Measurements from ENCODE around the gene EPHA6.
"Not testable (repeated sequence)": the region's sequence is repeated elsewhere in the genome, so short reads cannot be mapped to it uniquely, and the experiment has no call there.

EPHA6 gene

DNA sequence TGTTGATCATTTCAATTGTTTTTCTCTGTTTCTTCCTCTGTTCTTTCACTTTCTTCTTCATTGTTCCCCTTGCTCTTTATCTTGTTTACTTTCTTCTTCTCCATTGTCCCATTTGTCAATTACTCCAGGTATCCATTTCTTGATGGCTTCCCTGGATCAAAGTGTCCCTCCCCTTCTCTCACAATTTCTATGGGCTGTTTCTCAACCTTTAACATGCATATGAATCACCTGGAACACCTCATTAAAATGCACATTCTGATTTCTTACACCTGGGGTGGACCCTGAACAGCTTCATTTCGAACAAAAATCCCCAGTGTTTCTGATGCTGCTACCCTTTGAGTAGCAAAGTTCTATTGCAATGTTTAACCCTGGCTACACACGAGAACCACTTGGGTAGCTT lies 454.8 kb downstream of the EPHA6 start:
- no peak overlapping the region for H3K4me3 ChIP-seq (ENCODE audit: insufficient read depth in 1 of 2, low read depth in 1 of 2, low read length in 2 of 2)
- WGBS = 43% methylated on average over 2 of the region's 2 CpGs
- H2AK5ac ChIP-seq (ENCODE audit: low read length, severe bottlenecking) = no peak overlapping the region

DNA sequence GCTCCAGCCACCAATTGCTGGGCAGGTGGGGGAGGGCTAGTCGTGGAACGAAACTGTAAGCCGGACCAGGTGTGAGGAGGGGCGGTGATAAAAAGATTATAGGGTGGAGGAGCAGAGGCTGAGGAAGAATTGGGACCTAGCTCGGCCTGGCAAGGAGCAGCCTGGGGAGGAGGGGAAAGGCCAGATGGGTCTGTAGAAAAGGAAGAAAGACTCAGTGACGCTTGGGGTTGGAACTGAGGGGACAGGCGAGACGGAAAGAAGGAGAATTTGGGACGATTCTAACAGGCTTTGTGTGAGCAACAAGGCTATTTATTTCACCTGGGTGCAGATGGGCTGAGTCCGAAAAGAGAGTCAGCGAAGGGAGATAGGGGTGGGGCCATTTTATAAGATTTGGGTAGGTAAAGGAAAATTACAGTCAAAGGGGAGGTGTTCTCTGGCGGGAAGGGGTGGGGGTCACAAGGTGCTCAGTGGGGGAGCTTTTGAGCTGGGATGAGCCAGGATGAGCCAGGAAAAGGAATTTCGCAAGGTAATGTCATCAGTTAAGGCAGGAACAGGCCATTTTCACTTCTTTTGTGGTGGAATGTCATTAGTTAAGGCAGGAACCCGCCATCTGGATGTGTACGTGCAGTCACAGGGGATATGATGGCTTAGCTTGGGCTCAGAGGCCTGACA lies 462.6 kb downstream of the EPHA6 start:
- not testable (repeated sequence) for H3K14ac ChIP-seq (ENCODE audit: low read length in 2 of 2); H3K79me1 ChIP-seq (replicated peaks; ENCODE audit: low read length, poor library complexity, severe bottlenecking); H2AK5ac ChIP-seq (ENCODE audit: low read length, severe bottlenecking); H3K27me3 ChIP-seq (ENCODE audit: control insufficient read depth in 1 of 2, insufficient read depth in 1 of 2, low read length in 2 of 2); DNase-seq; H3K4ac ChIP-seq (ENCODE audit: low read depth in 1 of 2, low read length in 2 of 2); H3K9me3 ChIP-seq (ENCODE audit: control insufficient read depth, low read length); H3K4me2 ChIP-seq (ENCODE audit: low read length, poor library complexity, severe bottlenecking); H3K36me3 ChIP-seq (ENCODE audit: control insufficient read depth in 1 of 2, insufficient read depth in 2 of 2, low read depth in 1 of 2, low read length in 2 of 2); H3K4me1 ChIP-seq (ENCODE audit: control insufficient read depth, insufficient read depth, low read depth, low read length); H2AFZ ChIP-seq (ENCODE audit: low read depth, low read length); H4K91ac ChIP-seq (ENCODE audit: low read length); H2BK12ac ChIP-seq (ENCODE audit: low read length in 2 of 2); H3K23ac ChIP-seq (ENCODE audit: low read length in 2 of 2); H3K9ac ChIP-seq (ENCODE audit: low read length); H2BK5ac ChIP-seq (ENCODE audit: low read depth, low read length, poor library complexity, severe bottlenecking); H3K18ac ChIP-seq (ENCODE audit: low read depth in 1 of 2, low read length in 2 of 2); H3K4me3 ChIP-seq (ENCODE audit: insufficient read depth in 1 of 2, low read depth in 1 of 2, low read length in 2 of 2); H3K27ac ChIP-seq (ENCODE audit: low read length, poor library complexity, severe bottlenecking); H2BK120ac ChIP-seq (ENCODE audit: low read depth, low read length); H4K8ac ChIP-seq (ENCODE audit: low read length); H2BK15ac ChIP-seq (ENCODE audit: low read depth, poor library complexity, severe bottlenecking)
- 42% methylated on average over 14 of the region's 15 CpGs for WGBS

More for the DNA sequence above, 454.8 kb downstream of the EPHA6 start:
- Histone ChIP-seq H2BK120ac (ENCODE audit: low read depth, low read length) (no peak overlapping the region), H3K18ac (ENCODE audit: low read depth in 1 of 2, low read length in 2 of 2) (no peak overlapping the region), H3K9me3 (ENCODE audit: control insufficient read depth, low read length) (no peaks in the 10 kb centered on the region), H4K91ac (ENCODE audit: low read length) (no peak overlapping the region), H3K9ac (ENCODE audit: low read length) (no peak overlapping the region), H2BK5ac (ENCODE audit: low read depth, low read length, poor library complexity, severe bottlenecking) (no peak overlapping the region), H2BK15ac (ENCODE audit: low read depth, poor library complexity, severe bottlenecking) (no peak overlapping the region), H3K27me3 (ENCODE audit: control insufficient read depth in 1 of 2, insufficient read depth in 1 of 2, low read length in 2 of 2) (no peaks in the 10 kb centered on the region), H3K4me2 (ENCODE audit: low read length, poor library complexity, severe bottlenecking) (no peak overlapping the region), H3K36me3 (ENCODE audit: control insufficient read depth in 1 of 2, insufficient read depth in 2 of 2, low read depth in 1 of 2, low read length in 2 of 2) (no peaks in the 10 kb centered on the region), H2AFZ (ENCODE audit: low read depth, low read length) (no peak overlapping the region), H3K27ac (ENCODE audit: low read length, poor library complexity, severe bottlenecking) (no peak overlapping the region), H3K23ac (ENCODE audit: low read length in 2 of 2) (no peak overlapping the region), H2BK12ac (ENCODE audit: low read length in 2 of 2) (no peak overlapping the region), H3K14ac (ENCODE audit: low read length in 2 of 2) (no peak overlapping the region), H3K4me1 (ENCODE audit: control insufficient read depth, insufficient read depth, low read depth, low read length) (peaks cover under 1% of the 10 kb centered on the region), H3K4ac (ENCODE audit: low read depth in 1 of 2, low read length in 2 of 2) (no peak overlapping the region), H3K79me1 (replicated peaks; ENCODE audit: low read length, poor library complexity, severe bottlenecking) (no peaks in the 10 kb centered on the region), H4K8ac (ENCODE audit: low read length) (no peak overlapping the region)
- no peak for DNase-seq

DNA sequence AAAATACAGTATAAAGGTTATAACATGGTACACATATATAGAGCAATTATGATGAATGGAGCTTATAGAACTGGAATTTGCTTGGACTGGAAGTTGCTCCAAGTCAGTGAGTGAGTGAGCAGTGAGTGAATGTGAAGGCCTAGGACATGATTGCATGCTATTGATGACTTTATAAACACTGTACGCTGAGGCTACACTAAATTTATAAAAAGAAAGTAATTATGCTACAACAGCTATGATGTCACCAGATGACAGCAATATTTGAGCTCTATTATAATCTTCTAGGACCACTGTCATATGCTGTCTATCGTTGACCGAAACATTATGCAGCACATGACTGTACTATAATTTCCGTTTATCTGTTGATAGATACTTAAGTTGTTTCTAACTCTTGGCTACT lies 463.3 kb downstream of the EPHA6 start:
- no peak overlapping the region for H2BK120ac ChIP-seq (ENCODE audit: low read depth, low read length)
- H3K9ac ChIP-seq (ENCODE audit: low read length) = no peak overlapping the region
- no peak overlapping the region for H3K4me2 ChIP-seq (ENCODE audit: low read length, poor library complexity, severe bottlenecking)
- no peaks in the 10 kb centered on the region for H3K4me1 ChIP-seq (ENCODE audit: control insufficient read depth, insufficient read depth, low read depth, low read length)
- H2BK15ac ChIP-seq (ENCODE audit: low read depth, poor library complexity, severe bottlenecking) = no peak overlapping the region
- H4K8ac ChIP-seq (ENCODE audit: low read length) = no peak overlapping the region
- no peak overlapping the region for H4K91ac ChIP-seq (ENCODE audit: low read length)
- no peak overlapping the region for H2AK5ac ChIP-seq (ENCODE audit: low read length, severe bottlenecking)
- no peak overlapping the region for H3K23ac ChIP-seq (ENCODE audit: low read length in 2 of 2)
- no peak overlapping the region for H2BK5ac ChIP-seq (ENCODE audit: low read depth, low read length, poor library complexity, severe bottlenecking)
- H3K18ac ChIP-seq (ENCODE audit: low read depth in 1 of 2, low read length in 2 of 2) = no peak overlapping the region
- no peak overlapping the region for H3K27ac ChIP-seq (ENCODE audit: low read length, poor library complexity, severe bottlenecking)
- 91% methylated on average over 3 of the region's 4 CpGs for WGBS
- no peak overlapping the region for H3K4ac ChIP-seq (ENCODE audit: low read depth in 1 of 2, low read length in 2 of 2)
- no peak overlapping the region for H3K4me3 ChIP-seq (ENCODE audit: insufficient read depth in 1 of 2, low read depth in 1 of 2, low read length in 2 of 2)
- no peaks in the 10 kb centered on the region for H3K27me3 ChIP-seq (ENCODE audit: control insufficient read depth in 1 of 2, insufficient read depth in 1 of 2, low read length in 2 of 2)
- no peaks in the 10 kb centered on the region for H3K9me3 ChIP-seq (ENCODE audit: control insufficient read depth, low read length)
- no peak for DNase-seq
- H2AFZ ChIP-seq (ENCODE audit: low read depth, low read length) = no peak overlapping the region
- no peak overlapping the region for H3K14ac ChIP-seq (ENCODE audit: low read length in 2 of 2)
- H2BK12ac ChIP-seq (ENCODE audit: low read length in 2 of 2) = no peak overlapping the region
- H3K36me3 ChIP-seq (ENCODE audit: control insufficient read depth in 1 of 2, insufficient read depth in 2 of 2, low read depth in 1 of 2, low read length in 2 of 2) = no peaks in the 10 kb centered on the region
- H3K79me1 ChIP-seq (replicated peaks; ENCODE audit: low read length, poor library complexity, severe bottlenecking) = no peaks in the 10 kb centered on the region

DNA sequence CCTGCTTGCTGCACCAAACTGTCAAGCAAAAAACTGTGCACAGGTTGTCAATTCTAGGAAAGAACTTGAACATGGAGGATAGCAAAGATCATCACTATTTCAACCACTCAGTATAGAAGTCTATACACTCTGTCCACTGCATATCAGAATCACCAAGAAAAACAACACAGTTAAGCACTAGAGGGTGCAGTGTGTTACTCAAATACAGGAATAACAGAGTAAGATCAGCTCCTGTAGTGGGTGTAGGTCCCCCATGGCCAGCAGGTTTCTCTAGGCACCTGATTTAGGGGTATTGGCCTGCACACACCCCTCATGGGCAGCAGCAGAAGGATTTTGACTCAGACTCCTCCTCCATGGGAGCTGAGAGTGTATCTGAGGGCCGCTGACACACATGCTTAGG lies 464.1 kb downstream of the EPHA6 start:
- 31% methylated on average over 1 of the region's 1 CpG for WGBS
- Histone ChIP-seq H3K4me3 (ENCODE audit: insufficient read depth in 1 of 2, low read depth in 1 of 2, low read length in 2 of 2) (no peak overlapping the region), H3K4ac (ENCODE audit: low read depth in 1 of 2, low read length in 2 of 2) (no peak overlapping the region), H3K4me1 (ENCODE audit: control insufficient read depth, insufficient read depth, low read depth, low read length) (no peaks in the 10 kb centered on the region), H2BK15ac (ENCODE audit: low read depth, poor library complexity, severe bottlenecking) (no peak overlapping the region), H3K9me3 (ENCODE audit: control insufficient read depth, low read length) (no peaks in the 10 kb centered on the region), H3K27ac (ENCODE audit: low read length, poor library complexity, severe bottlenecking) (no peak overlapping the region), H3K23ac (ENCODE audit: low read length in 2 of 2) (no peak overlapping the region), H4K8ac (ENCODE audit: low read length) (no peak overlapping the region), H2AK5ac (ENCODE audit: low read length, severe bottlenecking) (no peak overlapping the region), H3K14ac (ENCODE audit: low read length in 2 of 2) (no peak overlapping the region), H3K9ac (ENCODE audit: low read length) (no peak overlapping the region), H3K79me1 (replicated peaks; ENCODE audit: low read length, poor library complexity, severe bottlenecking) (no peaks in the 10 kb centered on the region), H3K36me3 (ENCODE audit: control insufficient read depth in 1 of 2, insufficient read depth in 2 of 2, low read depth in 1 of 2, low read length in 2 of 2) (no peaks in the 10 kb centered on the region), H2AFZ (ENCODE audit: low read depth, low read length) (no peak overlapping the region), H3K27me3 (ENCODE audit: control insufficient read depth in 1 of 2, insufficient read depth in 1 of 2, low read length in 2 of 2) (no peaks in the 10 kb centered on the region), H2BK5ac (ENCODE audit: low read depth, low read length, poor library complexity, severe bottlenecking) (no peak overlapping the region), H4K91ac (ENCODE audit: low read length) (no peak overlapping the region), H2BK12ac (ENCODE audit: low read length in 2 of 2) (no peak overlapping the region), H2BK120ac (ENCODE audit: low read depth, low read length) (no peak overlapping the region), H3K18ac (ENCODE audit: low read depth in 1 of 2, low read length in 2 of 2) (no peak overlapping the region), H3K4me2 (ENCODE audit: low read length, poor library complexity, severe bottlenecking) (no peak overlapping the region)
- no peak for DNase-seq
